Chondrocyte (in vitro differentiated cells): Measurements from ENCODE around the gene DNM3. TPM values are rescaled to one million over a fixed set of nuclear protein-coding genes. Genes with fewer than 3 reads are reported as not detected.

ENCODE experiments used
- DNase-seq: peaks from one replicate; pipeline ENCODE4 v3.0.0; 2021; ENCODE audit warnings: mixed read lengths, low spot score
- H3K27ac Mint-ChIP-seq: one replicate; pipeline ENCODE4 v1.8.0; 2021; ENCODE audit warnings: mild to moderate bottlenecking, moderate library complexity, mixed read lengths; ENCODE audit not compliant: unreplicated experiment
- H3K27me3 Mint-ChIP-seq: 2 replicates; pipeline ENCODE4 v1.8.0; 2021; ENCODE audit warnings: low read depth, mixed read lengths
- H3K36me3 Mint-ChIP-seq: 2 replicates; pipeline ENCODE4 v1.8.0; 2021; ENCODE audit warnings: low read depth, mixed read lengths
- H3K4me1 Mint-ChIP-seq: 2 replicates; pipeline ENCODE4 v1.8.0; 2021; ENCODE audit warnings: low read depth, mild to moderate bottlenecking, mixed read lengths
- H3K4me3 Mint-ChIP-seq: one replicate; pipeline ENCODE4 v1.8.0; 2021; ENCODE audit warnings: mild to moderate bottlenecking, moderate library complexity, mixed read lengths; ENCODE audit not compliant: unreplicated experiment
- H3K9me3 Mint-ChIP-seq: 2 replicates; pipeline ENCODE4 v1.8.0; 2021; ENCODE audit warnings: low read depth, mixed read lengths
- total RNA-seq: library from RNA; stranded (reverse); gene quantifications from 3 replicates; pipeline ENCODE4 v1.2.1, GENCODE V29; 2021
- TF ChIP-seq, protein P1 (sequence below): fragments of 200-600 bp; sonication (generic); IDR thresholded peaks from 2 replicates; pipeline ENCODE4 v1.5.0; 2021; ENCODE audit warnings: antibody characterized with exemption, mild to moderate bottlenecking, moderate library complexity

Gene DNM3
- total RNA-seq, 1 donor from 2014 or later = 12.4 TPM

DNA sequence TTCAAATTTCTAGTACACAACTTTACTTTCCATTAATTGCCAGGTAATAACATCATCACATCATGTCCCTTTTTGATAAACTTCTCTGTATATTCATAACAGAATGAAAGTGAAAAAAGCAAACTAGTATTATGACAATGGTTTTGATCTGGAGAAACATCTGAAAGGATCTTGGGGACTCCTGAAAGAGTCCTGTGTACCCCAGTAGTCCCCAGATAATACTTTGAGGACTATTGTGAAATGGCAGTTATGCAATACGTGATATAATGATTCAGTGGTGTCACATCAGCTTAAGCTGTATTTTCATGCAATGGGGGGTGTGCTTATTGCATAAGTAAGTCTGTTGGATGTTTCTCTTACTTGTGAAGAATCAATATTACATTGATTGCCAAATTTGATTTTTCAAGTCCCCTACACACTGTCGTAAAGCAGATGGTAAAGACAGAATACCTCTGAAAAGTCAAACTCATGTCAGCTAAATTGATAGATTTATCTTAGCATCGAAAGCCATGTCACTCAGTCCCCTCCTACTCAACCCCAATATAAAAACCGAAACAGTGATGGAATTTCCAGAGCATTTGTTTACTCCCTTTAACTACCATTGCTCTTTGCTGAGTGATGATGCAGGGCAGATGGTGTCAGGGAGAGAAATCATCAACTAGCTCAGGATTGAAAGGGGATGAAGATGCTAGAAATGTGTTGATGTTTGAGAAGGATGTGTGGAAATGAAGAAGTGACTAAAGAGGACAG, 432.5 kb downstream of the DNM3 start:
- Mint-ChIP-seq H3K27me3 (no peaks in the 10 kb centered on the region), H3K9me3 (no peaks in the 10 kb centered on the region), H3K4me1 (peaks cover 77% of the 10 kb centered on the region), H3K4me3 (no peak overlapping the region), H3K27ac (no peak overlapping the region), H3K36me3 (peaks cover 3% of the 10 kb centered on the region)
- no peak for DNase-seq
- TF ChIP-seq, protein P1, sequence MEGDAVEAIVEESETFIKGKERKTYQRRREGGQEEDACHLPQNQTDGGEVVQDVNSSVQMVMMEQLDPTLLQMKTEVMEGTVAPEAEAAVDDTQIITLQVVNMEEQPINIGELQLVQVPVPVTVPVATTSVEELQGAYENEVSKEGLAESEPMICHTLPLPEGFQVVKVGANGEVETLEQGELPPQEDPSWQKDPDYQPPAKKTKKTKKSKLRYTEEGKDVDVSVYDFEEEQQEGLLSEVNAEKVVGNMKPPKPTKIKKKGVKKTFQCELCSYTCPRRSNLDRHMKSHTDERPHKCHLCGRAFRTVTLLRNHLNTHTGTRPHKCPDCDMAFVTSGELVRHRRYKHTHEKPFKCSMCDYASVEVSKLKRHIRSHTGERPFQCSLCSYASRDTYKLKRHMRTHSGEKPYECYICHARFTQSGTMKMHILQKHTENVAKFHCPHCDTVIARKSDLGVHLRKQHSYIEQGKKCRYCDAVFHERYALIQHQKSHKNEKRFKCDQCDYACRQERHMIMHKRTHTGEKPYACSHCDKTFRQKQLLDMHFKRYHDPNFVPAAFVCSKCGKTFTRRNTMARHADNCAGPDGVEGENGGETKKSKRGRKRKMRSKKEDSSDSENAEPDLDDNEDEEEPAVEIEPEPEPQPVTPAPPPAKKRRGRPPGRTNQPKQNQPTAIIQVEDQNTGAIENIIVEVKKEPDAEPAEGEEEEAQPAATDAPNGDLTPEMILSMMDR = no peak

DNA sequence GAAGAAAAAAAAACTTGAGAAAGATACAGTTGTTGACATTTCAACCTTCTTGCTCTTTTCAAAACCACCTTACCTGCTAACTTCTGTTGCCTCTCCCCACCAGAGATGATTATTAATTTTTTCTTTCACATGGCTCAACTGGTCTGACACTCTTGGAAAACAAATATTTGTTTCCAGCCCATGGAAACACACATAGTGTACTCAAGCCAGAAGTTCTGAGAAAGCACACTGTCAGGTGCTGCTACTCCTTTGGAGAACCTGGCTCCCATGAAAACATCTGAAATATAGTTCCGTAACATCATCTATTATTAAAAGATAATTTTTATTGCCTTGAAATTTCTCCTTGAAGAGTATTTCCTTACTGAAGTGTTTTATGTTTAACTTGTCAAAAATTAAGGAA, 434.2 kb downstream of the DNM3 start:
- H3K36me3 Mint-ChIP-seq = peaks cover 5% of the 10 kb centered on the region
- peaks cover under 1% of the 10 kb centered on the region for H3K9me3 Mint-ChIP-seq
- H3K4me1 Mint-ChIP-seq = peaks cover 74% of the 10 kb centered on the region
- H3K27me3 Mint-ChIP-seq = no peaks in the 10 kb centered on the region
- no peak for DNase-seq
- H3K4me3 Mint-ChIP-seq = no peak overlapping the region
- TF ChIP-seq, protein P1 = no peak
- H3K27ac Mint-ChIP-seq = no peak overlapping the region

DNA sequence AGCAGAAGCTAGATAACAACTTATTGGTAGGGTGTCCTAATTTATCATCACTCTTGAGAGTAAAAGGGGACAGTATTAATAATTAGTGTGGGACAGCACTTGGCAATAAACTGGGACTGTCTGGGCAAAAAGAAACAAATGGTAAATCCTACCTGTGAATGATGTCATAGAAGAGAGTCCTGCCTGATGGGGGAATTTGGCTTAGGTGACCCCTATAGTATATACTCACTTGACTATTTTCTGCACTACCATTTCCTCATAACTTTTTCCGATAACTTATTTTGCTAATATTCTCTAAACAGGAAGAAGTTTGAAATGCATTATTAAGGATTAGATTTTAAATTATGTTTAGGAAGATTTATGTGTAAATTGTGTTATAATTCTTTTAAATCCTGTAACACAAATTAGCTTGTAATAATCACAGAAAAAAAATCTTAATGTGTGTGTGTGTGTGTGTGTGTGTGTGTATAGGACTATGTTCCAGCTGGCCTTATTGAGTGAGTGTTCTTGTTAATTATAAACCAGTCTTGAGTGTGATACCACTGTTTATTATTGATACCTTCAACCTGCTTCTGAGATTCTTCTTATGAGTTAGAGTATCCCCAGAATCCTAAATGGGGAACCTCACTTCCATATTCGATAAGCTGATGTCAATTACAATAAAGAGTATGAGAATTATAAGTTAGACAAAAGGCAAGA, 435.0 kb downstream of the DNM3 start:
- Mint-ChIP-seq H3K36me3 (peaks cover 10% of the 10 kb centered on the region), H3K4me1 (peaks cover 74% of the 10 kb centered on the region), H3K27me3 (no peaks in the 10 kb centered on the region), H3K27ac (no peak overlapping the region), H3K9me3 (peaks cover 7% of the 10 kb centered on the region), H3K4me3 (no peak overlapping the region)
- TF ChIP-seq, protein P1 = no peak
- no peak for DNase-seq

DNA sequence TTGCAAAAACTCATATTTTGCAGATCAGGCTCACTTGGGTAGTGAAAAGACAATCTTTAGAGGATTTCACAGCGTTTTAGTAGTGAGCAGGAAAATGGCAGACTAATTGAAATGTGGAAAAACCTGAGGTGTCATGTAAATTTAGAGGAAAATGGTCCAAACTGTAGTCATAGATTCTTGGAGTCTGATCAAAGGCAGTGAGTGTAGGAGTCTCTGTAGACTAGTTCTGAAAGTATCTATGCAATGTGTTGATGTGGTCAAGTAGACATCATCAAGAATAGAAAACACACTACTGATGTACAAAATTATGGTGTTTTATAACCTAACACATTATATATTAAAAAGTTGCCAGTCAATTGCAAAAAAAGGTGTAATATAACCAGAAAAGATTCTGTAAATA, 436.0 kb downstream of the DNM3 start:
- TF ChIP-seq, protein P1 = no peak
- no peak for DNase-seq
- peaks cover 10% of the 10 kb centered on the region for H3K36me3 Mint-ChIP-seq
- peaks cover 71% of the 10 kb centered on the region for H3K4me1 Mint-ChIP-seq
- H3K27ac Mint-ChIP-seq = peak overlapping the region; percentile 69
- H3K9me3 Mint-ChIP-seq = peaks cover 7% of the 10 kb centered on the region
- H3K27me3 Mint-ChIP-seq = no peaks in the 10 kb centered on the region
- no peak overlapping the region for H3K4me3 Mint-ChIP-seq

DNA sequence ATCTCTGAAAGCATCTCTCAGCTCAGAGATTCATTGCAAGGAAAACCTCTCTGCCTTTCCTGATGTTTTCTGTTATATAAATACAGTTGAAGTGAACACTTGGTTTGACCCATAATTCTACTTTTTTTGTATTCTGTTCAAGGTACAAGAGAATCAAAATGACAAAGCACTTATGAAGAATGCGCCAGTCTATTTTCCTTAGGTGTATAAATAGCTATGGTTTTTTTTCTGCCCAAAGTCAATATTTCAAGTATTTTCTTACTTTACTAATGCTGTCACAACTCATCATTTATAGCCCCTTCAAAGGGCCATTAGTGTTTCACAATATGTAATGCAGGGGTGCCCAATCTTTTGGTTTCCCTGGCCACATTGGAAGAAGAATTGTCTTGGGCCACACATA, 436.7 kb downstream of the DNM3 start:
- Mint-ChIP-seq H3K4me3 (peak overlapping the region; percentile 29), H3K9me3 (peaks cover 7% of the 10 kb centered on the region), H3K27me3 (no peaks in the 10 kb centered on the region), H3K36me3 (peaks cover 10% of the 10 kb centered on the region), H3K4me1 (peaks cover 72% of the 10 kb centered on the region), H3K27ac (peak overlapping the region; percentile 90)
- TF ChIP-seq, protein P1 = no peak
- no peak for DNase-seq
